ENCODE results near the gene S100A11.

The S100A11 gene

DNA sequence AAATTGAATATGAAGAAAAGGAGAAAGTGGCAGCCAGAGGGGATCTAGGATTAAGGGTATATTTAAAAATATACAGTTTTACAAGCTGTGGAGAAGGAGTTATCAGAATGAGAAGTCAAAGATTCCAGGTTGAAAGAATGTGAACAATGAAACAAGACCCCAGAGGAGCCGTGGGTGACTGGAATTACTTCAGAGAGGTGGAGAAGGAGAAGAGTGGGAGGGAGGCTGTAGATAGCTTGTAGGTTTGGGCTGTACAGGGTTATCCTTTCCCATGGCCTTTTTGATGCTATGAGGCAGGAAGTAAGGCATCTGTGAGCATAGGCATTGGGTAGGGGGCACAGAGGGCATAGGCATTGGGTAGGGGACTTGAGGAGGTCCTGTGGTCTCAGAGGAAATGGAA, 5.2 kb upstream of the S100A11 start:
- no peak for DNase-seq (ENCODE audit: low read depth)
- no peak overlapping the region for H3K4me3 ChIP-seq (ENCODE audit: low read depth, low read length)
- TF ChIP-seq, protein P1, sequence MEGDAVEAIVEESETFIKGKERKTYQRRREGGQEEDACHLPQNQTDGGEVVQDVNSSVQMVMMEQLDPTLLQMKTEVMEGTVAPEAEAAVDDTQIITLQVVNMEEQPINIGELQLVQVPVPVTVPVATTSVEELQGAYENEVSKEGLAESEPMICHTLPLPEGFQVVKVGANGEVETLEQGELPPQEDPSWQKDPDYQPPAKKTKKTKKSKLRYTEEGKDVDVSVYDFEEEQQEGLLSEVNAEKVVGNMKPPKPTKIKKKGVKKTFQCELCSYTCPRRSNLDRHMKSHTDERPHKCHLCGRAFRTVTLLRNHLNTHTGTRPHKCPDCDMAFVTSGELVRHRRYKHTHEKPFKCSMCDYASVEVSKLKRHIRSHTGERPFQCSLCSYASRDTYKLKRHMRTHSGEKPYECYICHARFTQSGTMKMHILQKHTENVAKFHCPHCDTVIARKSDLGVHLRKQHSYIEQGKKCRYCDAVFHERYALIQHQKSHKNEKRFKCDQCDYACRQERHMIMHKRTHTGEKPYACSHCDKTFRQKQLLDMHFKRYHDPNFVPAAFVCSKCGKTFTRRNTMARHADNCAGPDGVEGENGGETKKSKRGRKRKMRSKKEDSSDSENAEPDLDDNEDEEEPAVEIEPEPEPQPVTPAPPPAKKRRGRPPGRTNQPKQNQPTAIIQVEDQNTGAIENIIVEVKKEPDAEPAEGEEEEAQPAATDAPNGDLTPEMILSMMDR (IDR thresholded peaks at IDR 0.05; ENCODE audit: control insufficient read depth, extremely low read depth, insufficient read depth), result no peak

GRCh38 chr1:152039886-152040285, 3.1 kb upstream of the S100A11 start:
- TF ChIP-seq, protein P1 (IDR thresholded peaks at IDR 0.05; ENCODE audit: control insufficient read depth, extremely low read depth, insufficient read depth), result no peak
- no peak overlapping the region for H3K4me3 ChIP-seq (ENCODE audit: low read depth, low read length)
- DNase-seq (ENCODE audit: low read depth), result no peak

GRCh38 chr1:152039461-152039860, 2.7 kb upstream of the S100A11 start:
- H3K4me3 ChIP-seq (ENCODE audit: low read depth, low read length), result no peak overlapping the region
- TF ChIP-seq, protein P1 (IDR thresholded peaks at IDR 0.05; ENCODE audit: control insufficient read depth, extremely low read depth, insufficient read depth), result no peak
- no peak for DNase-seq (ENCODE audit: low read depth)

DNA sequence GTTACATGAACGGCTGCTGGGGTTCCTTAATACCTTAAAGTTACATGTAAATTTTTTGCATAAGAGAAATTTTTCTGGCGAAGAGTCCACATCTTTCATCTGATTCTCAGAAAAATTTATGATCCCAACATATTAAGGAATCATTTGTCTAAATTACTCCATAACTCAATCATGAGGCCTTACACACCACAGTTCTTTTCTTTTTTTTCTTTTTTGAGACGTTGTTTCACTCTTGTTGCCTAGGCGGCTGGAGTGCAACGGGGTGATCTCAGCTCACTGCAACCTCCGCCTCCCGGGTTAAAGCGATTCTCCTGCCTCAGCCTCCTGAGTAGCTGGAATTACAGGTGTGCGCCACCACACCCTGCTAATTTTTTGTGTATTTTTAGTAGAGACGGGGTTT, 2.1 kb upstream of the S100A11 start:
- no peak overlapping the region for H3K4me3 ChIP-seq (ENCODE audit: low read depth, low read length)
- DNase-seq (ENCODE audit: low read depth), result no peak
- TF ChIP-seq, protein P1 (IDR thresholded peaks at IDR 0.05; ENCODE audit: control insufficient read depth, extremely low read depth, insufficient read depth), result no peak

- H3K4me3 ChIP-seq (ENCODE audit: low read depth, low read length), result peak overlapping the region; percentile 81
- TF ChIP-seq, protein P1 (IDR thresholded peaks at IDR 0.05; ENCODE audit: control insufficient read depth, extremely low read depth, insufficient read depth), result no peak
- DNase-seq (ENCODE audit: low read depth), result no peak
Observed at GRCh38 chr1:152035539-152036266, 1.1 kb downstream of the S100A11 start.

DNA sequence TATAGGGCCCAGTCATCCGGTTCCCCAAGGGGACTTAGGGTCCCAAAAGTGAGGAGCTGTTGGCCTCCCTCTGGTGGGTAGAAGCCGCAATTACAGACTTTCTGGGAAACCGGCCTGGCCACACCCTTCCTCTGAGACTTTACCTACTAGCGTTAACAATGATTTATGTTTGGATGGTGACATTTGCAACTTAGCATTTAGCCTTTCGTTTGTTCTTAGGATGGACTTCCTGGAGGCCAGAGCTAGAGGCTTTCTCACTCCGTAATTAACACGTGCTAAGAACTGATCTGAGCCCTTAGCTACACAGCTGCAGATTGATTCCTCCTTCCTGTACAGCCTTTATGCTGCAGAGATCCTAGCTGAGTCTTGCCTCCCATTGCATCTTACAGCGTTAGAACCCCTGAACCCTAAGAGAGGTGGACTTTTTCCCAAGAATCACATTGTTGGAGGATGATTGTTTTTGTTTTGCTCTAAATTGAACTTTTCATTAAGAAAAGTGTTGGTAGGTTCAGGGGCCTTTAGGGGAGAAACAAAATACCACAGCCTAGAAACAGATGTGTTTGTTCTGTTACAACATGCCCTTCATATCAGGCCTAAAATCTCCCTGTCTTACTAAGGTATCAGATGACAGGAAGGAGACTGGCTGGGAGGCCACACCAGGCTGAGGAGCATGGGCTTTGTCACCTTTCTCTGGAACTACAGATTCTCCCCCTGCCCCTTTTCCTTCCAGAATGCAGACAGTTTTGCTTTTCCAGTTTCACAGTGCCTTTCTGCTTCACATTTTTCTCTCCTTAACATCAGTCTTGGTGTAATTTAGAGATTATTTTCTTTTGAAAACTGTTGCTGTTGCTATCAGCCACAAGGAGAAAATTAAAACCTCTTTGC, 1.9 kb downstream of the S100A11 start:
- DNase-seq (ENCODE audit: low read depth), result peak; percentile 79

More for the DNA sequence above, 1.9 kb downstream of the S100A11 start:
- H3K4me3 ChIP-seq (ENCODE audit: low read depth, low read length), result peak overlapping the region; percentile 81
- TF ChIP-seq, protein P1 (IDR thresholded peaks at IDR 0.05; ENCODE audit: control insufficient read depth, extremely low read depth, insufficient read depth), result peak; percentile 41
